22Rv1 (cell line): Measurements from ENCODE around the gene LAMA1.

Experiments
- CTCF ChIP-seq: fragments of 450-650 bp; IDR thresholded peaks from 2 replicates; pipeline ENCODE4 v1.5.1; 2017; ENCODE audit warnings: mild to moderate bottlenecking
- ZFX ChIP-seq: fragments of 450-650 bp; IDR thresholded peaks from 2 replicates; pipeline ENCODE4 v1.6.1; 2017; ENCODE audit warnings: antibody characterized with exemption, borderline replicate concordance

- TF ChIP-seq CTCF (no peak), ZFX (no peak)
These were observed 23.7 kb upstream of the LAMA1 start for GRCh38 chr18:7141287-7141686.
